Measurements from ENCODE around the gene EXOSC1.

DNA sequence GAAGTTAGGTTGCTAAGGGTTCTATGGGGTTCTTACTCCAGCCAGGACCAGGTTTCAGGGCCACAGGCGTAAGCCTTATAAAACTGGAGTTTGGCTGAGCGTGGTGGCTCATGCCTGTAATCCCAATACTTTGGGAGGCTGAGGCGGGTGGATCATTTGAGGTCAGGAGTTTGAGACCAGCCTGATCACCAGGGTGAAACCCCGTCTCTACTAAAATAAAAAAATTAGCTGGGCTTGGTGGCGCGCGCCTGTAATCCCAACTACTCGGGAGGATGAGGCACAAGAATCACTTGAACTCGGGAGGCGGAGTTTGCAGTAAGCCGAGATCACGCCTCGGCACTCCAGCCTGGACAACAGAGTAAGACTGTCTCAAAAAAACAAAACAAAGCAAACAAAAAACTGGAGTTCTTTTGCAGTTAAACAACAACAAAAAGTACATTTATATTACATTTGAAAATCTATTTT is 44.3 kb downstream of the EXOSC1 start:
- TF ChIP-seq, protein P1, sequence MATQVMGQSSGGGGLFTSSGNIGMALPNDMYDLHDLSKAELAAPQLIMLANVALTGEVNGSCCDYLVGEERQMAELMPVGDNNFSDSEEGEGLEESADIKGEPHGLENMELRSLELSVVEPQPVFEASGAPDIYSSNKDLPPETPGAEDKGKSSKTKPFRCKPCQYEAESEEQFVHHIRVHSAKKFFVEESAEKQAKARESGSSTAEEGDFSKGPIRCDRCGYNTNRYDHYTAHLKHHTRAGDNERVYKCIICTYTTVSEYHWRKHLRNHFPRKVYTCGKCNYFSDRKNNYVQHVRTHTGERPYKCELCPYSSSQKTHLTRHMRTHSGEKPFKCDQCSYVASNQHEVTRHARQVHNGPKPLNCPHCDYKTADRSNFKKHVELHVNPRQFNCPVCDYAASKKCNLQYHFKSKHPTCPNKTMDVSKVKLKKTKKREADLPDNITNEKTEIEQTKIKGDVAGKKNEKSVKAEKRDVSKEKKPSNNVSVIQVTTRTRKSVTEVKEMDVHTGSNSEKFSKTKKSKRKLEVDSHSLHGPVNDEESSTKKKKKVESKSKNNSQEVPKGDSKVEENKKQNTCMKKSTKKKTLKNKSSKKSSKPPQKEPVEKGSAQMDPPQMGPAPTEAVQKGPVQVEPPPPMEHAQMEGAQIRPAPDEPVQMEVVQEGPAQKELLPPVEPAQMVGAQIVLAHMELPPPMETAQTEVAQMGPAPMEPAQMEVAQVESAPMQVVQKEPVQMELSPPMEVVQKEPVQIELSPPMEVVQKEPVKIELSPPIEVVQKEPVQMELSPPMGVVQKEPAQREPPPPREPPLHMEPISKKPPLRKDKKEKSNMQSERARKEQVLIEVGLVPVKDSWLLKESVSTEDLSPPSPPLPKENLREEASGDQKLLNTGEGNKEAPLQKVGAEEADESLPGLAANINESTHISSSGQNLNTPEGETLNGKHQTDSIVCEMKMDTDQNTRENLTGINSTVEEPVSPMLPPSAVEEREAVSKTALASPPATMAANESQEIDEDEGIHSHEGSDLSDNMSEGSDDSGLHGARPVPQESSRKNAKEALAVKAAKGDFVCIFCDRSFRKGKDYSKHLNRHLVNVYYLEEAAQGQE (IDR thresholded peaks at IDR 0.05; ENCODE audit: insufficient read depth in 1 of 2, low read depth in 2 of 2, low read length in 2 of 2), result no peak
- no peak for TF ChIP-seq TAF1 (IDR thresholded peaks at IDR 0.05; ENCODE audit: borderline replicate concordance, insufficient read depth, low read length)
